Measurements from ENCODE around the gene MTO1.

- TF ChIP-seq, protein P1, sequence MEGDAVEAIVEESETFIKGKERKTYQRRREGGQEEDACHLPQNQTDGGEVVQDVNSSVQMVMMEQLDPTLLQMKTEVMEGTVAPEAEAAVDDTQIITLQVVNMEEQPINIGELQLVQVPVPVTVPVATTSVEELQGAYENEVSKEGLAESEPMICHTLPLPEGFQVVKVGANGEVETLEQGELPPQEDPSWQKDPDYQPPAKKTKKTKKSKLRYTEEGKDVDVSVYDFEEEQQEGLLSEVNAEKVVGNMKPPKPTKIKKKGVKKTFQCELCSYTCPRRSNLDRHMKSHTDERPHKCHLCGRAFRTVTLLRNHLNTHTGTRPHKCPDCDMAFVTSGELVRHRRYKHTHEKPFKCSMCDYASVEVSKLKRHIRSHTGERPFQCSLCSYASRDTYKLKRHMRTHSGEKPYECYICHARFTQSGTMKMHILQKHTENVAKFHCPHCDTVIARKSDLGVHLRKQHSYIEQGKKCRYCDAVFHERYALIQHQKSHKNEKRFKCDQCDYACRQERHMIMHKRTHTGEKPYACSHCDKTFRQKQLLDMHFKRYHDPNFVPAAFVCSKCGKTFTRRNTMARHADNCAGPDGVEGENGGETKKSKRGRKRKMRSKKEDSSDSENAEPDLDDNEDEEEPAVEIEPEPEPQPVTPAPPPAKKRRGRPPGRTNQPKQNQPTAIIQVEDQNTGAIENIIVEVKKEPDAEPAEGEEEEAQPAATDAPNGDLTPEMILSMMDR (IDR thresholded peaks at IDR 0.05; ENCODE audit: poor library complexity) = no peak
- TF ChIP-seq EZH2phosphoT487 (IDR thresholded peaks at IDR 0.05; ENCODE audit: low read depth, severe bottlenecking, unreplicated experiment) = no peak
- no peak for TF ChIP-seq EZH2 (IDR thresholded peaks at IDR 0.05; ENCODE audit: borderline replicate concordance)
Observed at GRCh38 chr6:73538116-73538779, 76.7 kb downstream of the MTO1 start.

All from hepatocyte (in vitro differentiated cells).